Germinal center (tissue), 1 donor: Measurements from ENCODE around the gene PRR18.
"Not testable (repeated sequence)": the region's sequence is repeated elsewhere in the genome, so short reads cannot be mapped to it uniquely, and the experiment has no call there.

Experiments
- DNase-seq: peaks from one replicate; pipeline ENCODE4 v3.0.0; 2012; ENCODE audit warnings: mixed read lengths, low spot score

The PRR18 gene, protein sequence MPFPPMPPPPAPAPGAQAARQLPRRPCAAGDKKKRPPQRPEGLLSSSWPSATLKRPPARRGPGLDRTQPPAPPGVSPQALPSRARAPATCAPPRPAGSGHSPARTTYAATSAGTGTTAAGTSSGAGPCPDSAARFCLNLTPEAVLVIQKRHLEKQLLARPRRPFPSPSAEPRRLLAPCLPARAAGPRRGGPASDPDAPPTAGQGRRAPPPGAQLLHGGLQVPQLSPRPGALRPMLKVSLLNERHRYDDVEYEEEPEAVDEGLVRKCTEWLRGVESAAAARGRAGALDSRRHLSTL

GRCh38 chr6:166308033-166308768 is at the start of gene PRR18:
Gene PRR18 (minus strand): TSS chr6:166308392. CDS start chr6:166308142, 250 bp downstream.
- DNase-seq: peak; percentile 34

- DNase-seq: no peak
Measured at GRCh38 chr6:166355552-166355951, 47.4 kb upstream of the PRR18 start.

- DNase-seq: no peak
Measured at GRCh38 chr6:166354965-166355364, 46.8 kb upstream of the PRR18 start.

DNA sequence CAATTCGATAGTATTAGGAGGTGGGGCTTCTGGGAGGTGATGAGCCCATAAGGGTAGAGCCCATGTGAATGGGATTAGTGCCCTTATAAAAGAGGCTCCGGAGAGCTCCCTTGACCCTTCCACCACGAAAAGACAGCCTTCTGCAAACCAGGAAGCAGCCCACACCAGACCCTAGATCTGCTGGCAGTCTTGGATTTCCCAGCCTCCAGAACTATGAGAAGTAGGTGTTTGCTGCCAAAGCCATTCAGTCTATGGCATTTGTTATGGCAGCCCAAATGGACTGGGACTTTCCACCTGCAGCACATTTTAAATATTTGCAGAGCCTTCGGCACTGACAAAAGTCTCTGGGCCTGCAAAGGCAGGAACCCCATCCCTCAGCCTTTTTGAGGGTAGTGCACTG is 46.0 kb upstream of the PRR18 start:
- no peak for DNase-seq

DNA sequence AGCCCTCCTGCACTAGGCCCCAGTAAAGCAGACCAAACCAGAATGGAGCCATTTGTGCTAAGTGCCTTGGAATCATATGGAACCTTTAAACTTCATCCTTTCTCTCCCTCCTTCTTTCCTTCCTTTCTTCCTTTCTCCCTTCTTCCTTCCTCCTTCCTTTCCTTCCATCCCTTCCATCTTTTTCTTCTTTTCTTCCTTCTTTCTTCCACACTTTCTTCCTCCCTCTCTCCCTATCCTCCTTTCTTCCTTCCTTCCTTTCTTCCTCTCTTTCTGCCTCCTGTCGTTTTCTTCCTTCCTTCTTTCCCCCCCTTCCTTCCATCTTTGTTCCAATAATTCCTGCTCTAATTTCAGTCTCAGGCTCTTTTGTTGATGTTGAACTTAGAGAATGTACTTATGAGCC is 45.3 kb upstream of the PRR18 start:
- DNase-seq: no peak

- no peak for DNase-seq
Measured at GRCh38 chr6:166352923-166353322, 44.7 kb upstream of the PRR18 start.

DNA sequence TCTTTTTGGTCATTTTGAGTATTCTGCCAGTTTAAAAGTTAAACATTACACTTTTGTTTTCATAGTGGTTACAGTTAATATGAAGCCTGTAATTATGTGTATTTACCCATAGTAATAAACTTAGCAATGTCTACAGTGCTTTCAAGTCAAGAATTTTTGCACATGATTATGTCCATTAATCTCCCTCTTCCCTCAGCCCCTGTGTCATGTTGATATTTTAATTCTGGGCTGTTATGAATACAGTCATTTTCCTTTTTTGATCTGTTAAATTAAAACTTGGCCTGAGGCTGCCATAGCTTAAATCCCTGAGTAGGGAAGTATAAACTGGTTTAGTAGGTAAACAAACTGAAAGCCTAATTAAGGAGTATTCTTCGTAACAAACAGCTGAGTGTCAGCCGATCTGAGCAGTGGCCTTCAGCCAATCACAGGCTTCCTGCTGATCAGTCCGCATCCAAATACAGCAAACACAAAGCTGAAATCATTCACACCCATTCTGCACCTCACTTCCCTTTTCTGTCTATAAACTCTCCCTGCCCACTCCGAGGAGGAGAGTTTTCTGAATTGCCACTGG is 43.6 kb upstream of the PRR18 start:
- peak; percentile 78 for DNase-seq

GRCh38 chr6:166348305-166348949 is 40.2 kb upstream of the PRR18 start:
- DNase-seq: no peak

GRCh38 chr6:166346965-166347364 is 38.8 kb upstream of the PRR18 start:
- no peak for DNase-seq

DNA sequence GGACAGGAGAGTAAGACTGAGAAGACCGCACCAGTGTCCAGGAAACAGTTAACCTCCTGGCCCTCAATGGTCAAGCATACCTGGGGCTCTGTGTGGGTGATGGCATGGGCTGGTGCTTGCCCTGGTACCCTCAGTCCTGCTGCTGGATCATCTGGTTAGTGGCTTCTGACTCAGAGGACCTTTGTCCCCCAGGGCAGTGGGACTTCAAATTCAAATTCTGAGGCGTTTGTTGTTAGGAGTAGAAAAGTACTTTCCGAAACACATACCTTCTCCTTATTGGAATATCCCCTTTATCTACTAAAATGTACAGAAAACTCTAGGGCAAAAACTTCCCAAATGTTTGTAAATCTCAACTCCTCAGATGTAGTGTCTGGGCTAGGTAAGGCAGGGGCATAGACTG is 38.3 kb upstream of the PRR18 start:
- no peak for DNase-seq

GRCh38 chr6:166345672-166346071 is 37.5 kb upstream of the PRR18 start:
- not testable (repeated sequence) for DNase-seq

GRCh38 chr6:166344921-166345320 is 36.7 kb upstream of the PRR18 start:
- DNase-seq: not testable (repeated sequence)

- DNase-seq: no peak
Measured at GRCh38 chr6:166344240-166344639, 36.0 kb upstream of the PRR18 start.

- peak; percentile 58 for DNase-seq
Measured at GRCh38 chr6:166343150-166343487, 34.9 kb upstream of the PRR18 start.

- peak; percentile 88 for DNase-seq
Measured at GRCh38 chr6:166342349-166343149, 34.4 kb upstream of the PRR18 start, which contains the start of gene SFT2D1. Gene SFT2D1 (minus strand): TSS chr6:166342545. CDS start chr6:166342481, 64 bp downstream.

DNA sequence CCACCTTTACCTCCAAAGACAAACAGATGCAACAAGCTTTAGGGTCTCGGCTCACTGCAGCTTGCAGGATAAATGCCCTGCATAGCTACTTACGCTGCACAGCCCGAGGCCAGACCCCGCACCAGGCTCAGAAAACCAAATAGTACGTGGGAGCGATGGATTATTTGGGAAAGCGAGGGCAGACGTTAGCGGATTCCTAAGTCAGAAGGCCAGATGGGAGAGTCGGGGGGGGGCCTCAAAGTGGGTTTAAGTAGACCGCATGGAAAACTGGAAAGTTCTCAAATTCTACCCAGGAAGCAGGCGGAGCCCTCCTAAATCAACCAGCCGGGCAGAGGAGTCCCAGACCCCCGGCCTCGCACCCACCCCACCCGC is 33.8 kb upstream of the PRR18 start:
- DNase-seq: no peak

- peak; percentile 28 for DNase-seq
Measured at GRCh38 chr6:166341464-166341863, 33.3 kb upstream of the PRR18 start.

DNA sequence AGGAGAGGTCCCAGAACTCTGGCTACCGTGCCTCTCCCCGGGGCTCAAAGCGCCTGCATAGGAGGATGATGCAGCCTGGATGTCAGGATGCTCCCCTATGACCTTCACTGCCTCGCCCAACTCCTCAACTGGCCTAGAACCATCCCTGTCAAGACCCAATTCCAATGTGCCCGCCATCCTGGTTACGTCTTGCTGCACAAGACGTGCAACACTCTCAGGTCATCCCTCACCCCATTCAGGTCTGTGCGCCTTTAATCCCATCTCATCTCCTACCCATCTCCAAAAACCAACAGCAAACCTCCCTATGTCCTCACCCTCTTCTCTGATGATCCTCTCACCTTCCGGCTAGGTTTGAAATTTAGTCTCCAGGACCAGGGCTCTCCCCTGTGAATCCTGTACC is 30.7 kb upstream of the PRR18 start:
- DNase-seq: no peak

DNA sequence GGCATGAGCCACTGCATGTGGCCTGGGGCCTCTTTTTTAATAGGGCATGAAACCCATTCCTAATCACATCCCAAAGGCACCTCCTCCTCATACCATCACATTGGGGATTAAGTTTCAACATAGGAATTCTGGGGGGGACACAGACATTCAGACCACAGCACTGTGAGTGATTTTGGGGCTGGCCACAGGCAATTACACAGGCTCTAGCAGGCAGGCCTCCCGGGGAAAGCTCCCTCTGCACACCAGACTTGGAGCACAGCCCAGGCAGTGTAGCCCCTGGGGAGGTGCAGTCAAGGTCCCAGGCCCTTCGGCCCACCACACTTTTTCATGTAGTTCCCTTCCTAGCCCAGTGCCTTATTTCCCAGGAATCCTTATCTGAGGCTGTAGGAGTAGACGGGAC is 28.7 kb upstream of the PRR18 start:
- DNase-seq: no peak

DNA sequence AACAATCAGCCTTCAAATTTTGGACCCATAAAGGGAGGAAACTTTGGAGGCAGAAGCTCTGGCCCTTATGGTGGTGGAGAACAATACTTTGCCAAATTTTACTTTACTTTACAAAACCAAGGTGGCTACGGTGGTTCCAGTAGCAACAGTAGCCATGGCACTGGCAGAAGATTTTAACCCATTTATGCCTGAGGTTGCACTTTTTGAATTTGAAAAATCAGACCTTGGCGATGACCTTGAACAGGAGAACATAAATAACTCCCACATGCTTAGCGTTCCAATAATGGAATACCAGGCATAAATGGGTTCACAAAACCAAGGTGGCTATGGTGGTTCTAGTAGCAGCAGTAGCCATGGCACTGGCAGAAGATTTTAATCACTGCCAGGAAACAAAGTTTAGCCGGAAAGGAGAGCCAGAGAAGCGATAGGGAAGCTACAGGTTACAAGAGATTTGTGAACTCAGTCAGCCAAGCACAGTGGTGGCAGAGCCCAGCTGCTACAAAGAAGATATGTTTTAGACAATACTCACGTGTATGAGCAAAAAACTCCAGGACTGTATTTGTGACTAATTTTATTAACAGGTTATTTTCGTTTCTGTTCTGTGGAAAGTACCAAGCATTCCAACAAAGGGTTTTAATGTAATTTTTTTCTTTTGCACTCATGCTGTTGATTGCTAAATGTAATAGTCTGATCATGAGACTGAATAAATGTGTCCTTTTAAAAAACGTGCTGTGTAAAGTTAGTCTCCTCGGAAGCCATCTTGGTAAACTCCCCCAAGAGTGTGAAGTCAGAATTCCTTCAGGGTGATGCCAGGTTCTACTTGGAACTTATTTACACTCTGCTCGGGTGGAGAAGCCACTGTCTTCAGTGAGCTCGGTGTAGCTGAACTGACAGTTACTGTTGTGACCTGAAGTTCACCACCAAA is 27.4 kb upstream of the PRR18 start:
- DNase-seq: no peak

DNA sequence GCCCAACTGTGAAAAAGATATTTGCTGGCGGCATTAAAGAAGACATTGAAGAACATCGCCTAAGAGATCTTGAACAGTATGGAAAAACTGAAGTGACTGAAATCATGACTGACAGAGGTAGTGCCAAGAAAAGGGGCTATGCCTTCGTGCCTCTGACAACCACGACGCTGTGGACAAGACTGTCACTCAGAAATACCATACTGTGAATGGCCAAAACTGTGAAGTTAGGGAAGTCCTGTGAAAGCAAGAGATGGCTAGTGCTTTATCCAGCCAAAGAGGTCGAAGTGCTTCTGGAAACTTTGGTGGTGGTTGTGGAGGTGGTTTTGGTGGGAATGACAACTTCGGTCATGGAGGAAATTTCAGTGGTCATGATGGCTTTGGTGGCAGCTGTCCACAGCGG is 26.7 kb upstream of the PRR18 start:
- DNase-seq: no peak
